GM21619 (cell line): Measurements from ENCODE around the gene KLF6.

Source experiments
- ATAC-seq: cut with Tn5 transposase; IDR thresholded peaks from one replicate; pipeline ENCODE4 v1.9.1; 2021; ENCODE audit not compliant: unreplicated experiment

KLF6 gene

GRCh38 chr10:3775696-3776551 is 9.1 kb downstream of the KLF6 start:
- ATAC-seq, result no peak

GRCh38 chr10:3774814-3775695 is 10.0 kb downstream of the KLF6 start:
- ATAC-seq, result no peak

DNA sequence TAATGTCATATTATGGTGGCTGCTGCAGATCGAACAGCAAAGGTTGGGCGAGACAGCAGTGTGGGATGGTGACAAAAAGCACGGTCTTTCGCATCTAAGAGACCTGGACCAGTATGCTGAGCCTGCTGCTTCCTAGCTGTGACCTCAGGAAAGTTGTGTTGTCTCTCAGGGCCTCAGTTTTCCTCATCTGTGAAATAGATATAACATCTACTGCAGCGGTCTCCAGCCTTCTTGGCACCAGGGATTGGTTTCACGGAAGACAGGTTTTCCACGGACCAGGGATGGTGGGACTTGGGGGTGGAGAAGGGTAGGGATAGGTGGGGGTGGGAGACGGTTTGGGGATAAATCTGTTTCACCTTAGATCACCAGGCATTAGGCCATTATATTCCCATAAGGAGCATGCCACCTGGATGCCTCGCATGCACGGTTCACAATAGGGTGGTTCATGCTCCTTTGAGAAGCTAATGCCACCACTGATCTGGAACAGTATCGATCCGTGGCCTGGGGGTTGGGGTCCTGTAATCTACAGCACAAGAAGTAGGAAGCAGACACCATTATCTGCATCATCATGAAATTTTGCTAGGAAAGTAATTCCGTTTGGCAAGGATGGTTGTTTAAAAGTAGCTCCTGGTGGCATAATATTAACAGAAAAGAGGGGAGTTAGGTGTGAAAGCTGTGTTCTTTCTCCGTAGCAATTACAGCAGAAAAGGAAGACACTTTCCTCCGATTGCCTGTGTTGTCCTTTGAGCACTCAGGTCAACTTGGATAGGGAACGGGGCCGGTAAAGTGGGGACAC is 10.8 kb downstream of the KLF6 start:
- ATAC-seq, result no peak

- no peak for ATAC-seq
Observed at GRCh38 chr10:3773460-3774017, 11.5 kb downstream of the KLF6 start.

- ATAC-seq, result no peak
Observed at GRCh38 chr10:3772361-3773171, 12.4 kb downstream of the KLF6 start.

DNA sequence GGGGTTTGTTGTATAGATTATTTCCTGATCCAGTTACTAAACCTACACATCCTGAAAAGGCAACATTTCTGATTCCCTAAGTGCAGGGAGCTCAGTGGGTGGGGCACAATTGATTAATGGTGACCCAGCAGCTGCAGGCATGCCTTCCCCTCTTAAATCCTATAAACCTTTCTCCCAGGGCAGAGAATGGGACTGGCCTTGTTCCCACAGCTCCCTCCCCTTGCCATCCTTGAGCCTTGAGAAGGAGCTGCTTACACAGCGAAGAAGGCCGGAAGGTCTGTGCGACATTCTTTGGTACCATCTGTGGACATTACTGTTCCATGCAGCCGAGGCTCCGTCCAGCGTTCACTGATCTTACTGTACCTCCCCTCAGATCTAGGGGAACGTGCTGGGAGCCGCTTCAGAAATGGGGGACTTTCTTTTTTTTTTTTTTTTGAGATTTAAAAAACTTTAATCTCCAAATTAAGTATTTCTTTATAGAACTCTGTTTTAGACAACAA is 14.3 kb downstream of the KLF6 start:
- ATAC-seq, result no peak

DNA sequence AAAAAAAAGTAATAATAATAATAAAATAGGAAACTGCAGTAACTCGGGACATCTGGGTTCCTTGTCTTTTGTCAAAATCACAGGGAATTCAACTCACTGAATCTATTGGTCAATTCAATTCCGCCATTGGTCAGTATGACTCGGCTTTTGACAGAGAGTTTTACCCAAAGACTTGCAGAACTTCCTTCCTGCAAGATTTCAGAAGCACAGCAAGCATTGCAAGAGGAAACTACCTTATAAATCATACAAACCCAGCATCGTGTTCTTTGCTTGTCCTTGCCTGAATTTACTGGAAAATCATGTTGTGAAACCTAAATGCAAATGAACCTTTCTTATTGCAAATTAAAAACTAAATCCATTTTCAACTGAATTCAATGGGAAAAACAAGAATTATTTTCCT is 15.5 kb downstream of the KLF6 start:
- ATAC-seq, result no peak

DNA sequence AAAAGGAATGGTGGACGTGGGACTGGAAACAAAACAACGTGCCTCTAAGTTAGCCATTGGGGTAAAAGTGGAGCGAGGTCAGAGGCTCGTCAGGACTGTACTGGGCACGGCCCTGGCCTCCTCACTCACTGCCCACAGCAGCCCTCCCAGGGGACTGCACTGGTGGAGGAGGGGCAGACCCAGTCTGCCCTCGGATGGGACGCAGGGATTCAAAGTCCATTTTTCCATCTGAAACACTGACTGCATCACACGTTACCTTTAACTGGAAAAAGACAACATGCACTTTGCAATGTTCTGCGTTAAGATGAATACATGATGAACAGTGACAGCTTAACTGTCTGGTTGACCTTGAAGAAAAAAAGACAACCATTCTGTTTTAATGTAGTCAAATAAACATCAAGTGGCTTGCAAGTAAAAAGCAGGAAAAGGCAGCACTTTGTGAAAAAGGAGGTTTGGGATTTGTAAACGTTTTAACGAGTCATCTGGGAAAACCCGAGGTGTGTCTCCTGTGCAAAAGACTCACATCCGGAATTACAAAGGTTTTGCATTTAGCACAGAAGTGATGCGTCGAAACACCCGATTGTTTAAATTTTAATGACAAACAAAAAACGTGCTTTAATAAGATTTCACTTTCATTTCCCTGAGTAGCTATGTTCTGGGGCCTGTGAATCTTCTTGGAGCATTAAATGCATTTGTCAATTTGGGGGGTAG is 18.8 kb downstream of the KLF6 start:
- ATAC-seq, result no peak

- ATAC-seq, result no peak
Observed at GRCh38 chr10:3765146-3765545, 19.9 kb downstream of the KLF6 start.

- no peak for ATAC-seq
Observed at GRCh38 chr10:3764626-3765112, 20.3 kb downstream of the KLF6 start.

- no peak for ATAC-seq
Observed at GRCh38 chr10:3763852-3764625, 21.0 kb downstream of the KLF6 start.

GRCh38 chr10:3763035-3763456 is 22.0 kb downstream of the KLF6 start:
- ATAC-seq, result no peak

DNA sequence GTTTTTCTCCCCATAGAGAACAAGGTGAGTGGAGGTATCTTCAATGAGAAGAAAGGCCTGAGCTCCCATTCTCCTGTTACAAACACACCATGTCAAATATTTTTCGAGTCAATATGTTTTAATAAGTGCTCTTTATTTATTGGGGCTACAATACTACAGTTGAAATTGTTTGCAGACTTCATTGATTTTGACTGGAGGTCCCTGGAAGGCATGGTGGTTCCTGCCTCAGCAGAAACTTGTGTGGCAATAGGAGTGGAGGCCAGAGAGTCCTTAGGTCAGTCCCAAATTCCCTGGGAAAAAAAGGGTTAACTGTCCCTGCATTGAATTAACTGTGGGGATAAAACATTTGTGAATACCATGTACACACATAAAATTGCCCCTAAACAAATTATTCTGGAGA is 22.7 kb downstream of the KLF6 start:
- no peak for ATAC-seq

DNA sequence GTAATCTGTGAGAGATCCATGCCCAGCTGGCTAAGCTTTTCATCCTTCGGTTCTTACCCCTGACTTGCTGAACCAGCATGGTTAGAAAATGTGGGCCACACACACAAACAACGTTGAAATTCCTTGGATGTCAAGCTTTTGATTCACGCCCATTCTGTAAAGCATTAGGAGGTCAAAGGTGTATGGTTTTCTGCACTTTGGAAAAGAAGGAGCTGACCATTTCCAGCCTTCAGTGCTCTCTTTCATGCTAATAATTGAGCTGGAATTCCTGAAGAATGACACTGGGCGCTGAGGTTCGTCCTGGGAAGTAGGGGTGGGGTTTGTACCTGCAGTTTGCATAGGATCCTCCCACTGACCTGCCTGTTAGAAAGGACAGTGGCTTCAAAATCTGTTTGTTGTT is 23.1 kb downstream of the KLF6 start:
- ATAC-seq, result no peak

GRCh38 chr10:3761021-3761686 is 23.9 kb downstream of the KLF6 start:
- peak; percentile 43 for ATAC-seq

DNA sequence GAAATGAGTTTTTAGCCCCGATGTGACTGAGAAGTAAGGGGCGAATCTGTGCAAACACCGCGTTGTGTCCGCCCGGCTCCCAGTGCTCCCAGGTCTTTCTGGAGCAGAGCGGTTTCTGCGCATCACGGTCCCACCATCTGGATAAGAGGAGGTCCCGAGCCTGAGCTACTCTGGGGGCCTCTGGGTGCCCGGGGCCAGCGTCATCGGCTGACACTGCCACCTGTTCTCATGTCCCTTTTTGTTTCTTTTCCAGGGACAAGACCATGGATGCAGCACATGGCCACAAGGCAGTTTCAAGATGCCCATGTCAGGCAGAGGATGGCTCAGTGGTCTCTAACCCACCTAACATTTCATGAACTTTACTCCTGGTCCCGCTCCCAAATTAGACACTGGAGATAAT is 24.9 kb downstream of the KLF6 start:
- no peak for ATAC-seq

DNA sequence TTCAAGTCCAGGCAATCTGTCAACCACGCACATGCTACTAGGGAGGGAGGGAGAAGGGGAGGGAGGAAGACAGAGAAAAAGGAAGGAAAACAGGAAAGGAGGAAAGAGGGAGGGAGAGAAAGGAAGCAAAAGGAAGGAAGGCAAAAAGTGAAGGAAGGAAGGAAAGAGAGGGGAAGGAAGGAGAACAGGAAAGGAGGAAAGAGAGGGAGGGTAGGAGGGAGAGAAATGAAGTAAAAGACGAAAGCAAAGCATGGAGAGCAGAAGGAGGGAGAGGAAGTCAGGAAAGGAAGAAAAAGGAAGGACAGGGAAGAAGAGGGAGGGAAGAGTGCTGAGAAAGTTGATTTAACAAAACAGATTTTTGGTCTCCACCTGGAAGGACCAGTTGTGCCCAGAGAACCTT is 25.6 kb downstream of the KLF6 start:
- ATAC-seq, result no peak

DNA sequence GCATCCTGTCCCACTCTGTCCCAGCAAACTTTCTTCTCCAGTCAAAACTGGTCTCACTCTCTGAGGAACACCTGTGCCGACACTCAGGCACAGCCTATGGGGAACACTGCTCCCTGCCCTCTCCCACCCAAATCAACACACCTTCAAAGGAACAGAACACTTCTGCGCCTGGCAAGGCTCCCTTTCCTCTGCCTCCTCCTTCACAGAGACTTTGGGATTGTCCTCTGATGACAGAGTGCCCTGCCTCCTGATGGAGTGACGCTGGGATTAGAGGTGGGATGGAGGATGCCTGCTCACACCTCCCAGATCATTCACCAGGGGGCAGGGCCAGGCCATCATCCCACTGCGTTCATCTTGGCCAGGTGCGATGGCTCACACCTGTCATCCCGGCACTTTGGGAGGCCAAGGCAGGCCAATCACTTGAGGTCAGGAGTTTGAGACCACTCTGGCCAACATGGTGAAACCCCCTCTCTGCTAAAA is 26.5 kb downstream of the KLF6 start:
- no peak for ATAC-seq
